DLD1 (cell line): ENCODE data around the gene FAM219A.
"Not testable (repeated sequence)": the region's sequence is repeated elsewhere in the genome, so short reads cannot be mapped to it uniquely, and the experiment has no call there.

Source experiments
- in situ Hi-C: cut with HindIII; loops from 2 replicates; pipeline ENCODE4 v1.10.0; 2017; ENCODE audit warnings: low sequenced_read_pairs

Gene FAM219A

GRCh38 chr9:34486572-34486971, 28.2 kb upstream of the FAM219A start:
- in situ Hi-C loops = no loop called here

DNA sequence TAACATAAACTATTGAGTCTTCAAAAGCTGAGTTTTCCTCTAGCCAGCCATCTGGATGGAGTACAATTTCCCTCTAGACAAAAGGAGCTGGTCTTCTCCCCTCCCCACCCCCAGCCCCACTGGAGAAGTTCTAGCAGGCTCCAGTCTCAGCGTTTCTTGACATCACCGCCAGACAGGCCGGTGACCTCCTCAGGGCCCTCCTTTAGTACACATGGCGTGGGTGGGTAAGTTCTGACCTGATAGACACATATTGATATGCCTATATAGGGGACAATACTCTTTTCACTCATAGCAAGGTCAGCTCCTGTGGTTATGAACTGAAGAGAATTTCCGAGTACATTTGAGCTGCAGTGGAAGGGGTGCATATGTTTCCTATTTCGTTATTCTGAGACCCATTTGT, 27.5 kb upstream of the FAM219A start:
- in situ Hi-C loops = no loop called here

DNA sequence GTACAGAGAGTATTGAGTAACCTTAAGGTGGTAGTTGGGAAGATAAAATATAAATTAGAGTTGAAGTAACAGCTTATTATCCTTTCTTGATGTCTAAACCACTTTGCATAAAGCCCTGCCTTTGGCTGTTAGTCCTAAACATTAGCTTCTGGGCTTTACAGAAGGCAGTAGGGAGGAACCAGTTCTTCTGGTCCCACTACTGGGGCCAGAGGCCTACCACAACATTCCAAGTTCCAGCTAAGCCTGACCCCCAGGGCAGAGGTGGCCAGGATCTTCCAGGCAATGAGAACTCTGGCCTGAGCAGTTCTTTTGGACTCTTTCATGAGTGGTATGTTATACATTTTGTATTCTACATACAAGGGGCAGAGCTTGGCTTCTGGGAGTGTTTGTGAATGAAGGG, 26.3 kb upstream of the FAM219A start:
- in situ Hi-C loops = no loop called here

- in situ Hi-C loops = not testable (repeated sequence)
Measured at GRCh38 chr9:34482746-34483145, 24.4 kb upstream of the FAM219A start.

DNA sequence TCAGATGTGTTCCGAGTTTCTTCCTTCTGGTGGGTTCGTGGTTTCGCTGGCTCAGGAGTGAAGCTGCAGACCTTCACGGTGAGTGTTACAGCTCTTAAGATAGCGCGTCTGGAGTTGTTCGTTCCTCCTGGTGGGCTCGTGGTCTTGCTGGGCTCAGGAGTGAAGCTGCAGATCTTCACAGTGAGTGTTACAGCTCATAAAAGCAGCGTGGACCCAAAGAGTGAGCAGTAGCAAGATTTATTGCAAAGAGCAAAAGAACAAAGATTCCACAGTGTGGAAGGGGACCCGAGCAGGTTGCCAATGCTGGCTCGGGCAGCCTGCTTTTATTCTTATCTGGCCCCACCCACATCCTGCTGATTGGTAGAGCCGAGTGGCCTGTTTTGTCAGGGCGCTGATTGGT, 23.2 kb upstream of the FAM219A start:
- in situ Hi-C loops = not testable (repeated sequence)

GRCh38 chr9:34479431-34479866, 21.1 kb upstream of the FAM219A start:
- in situ Hi-C loops = no loop called here

DNA sequence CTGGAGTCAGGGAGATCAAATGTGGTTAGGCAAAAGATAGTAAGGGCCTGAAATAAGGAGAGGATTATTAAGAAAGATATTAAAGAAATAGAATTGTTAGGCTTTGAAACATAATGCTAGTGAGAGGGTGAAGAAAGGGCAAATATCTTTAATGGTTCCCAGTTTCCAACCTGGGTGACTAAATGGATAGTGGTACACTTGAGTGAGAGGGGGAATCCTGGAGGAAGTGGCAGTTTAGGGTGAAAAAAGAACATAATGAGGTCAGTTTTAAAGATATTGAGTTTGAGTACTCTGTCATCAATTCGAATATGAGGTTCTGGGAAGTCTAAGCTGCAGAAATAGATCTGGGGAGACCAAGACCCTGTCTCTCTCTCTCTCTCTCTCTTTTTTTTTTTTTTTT, 19.2 kb upstream of the FAM219A start:
- in situ Hi-C loops = no loop called here

DNA sequence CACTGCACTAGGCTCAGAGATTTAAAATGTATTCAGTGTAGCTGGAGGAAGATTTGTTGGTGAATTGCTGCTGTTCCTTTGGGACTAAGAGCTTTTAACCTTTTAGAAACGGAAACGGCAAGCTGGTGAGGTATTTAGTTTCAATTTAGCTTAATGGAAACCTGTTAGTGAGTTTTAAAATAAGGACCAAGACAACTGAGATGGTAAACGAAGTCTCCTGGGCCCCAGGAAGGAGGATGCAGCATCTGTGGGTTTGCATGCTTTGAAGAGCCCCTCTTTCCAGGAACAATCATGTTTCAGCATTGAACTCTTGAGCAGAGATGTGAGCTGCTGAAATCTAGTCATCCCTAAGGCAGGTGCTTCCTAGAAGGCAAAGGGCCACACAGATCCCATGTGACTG, 16.7 kb upstream of the FAM219A start:
- in situ Hi-C loops = no loop called here

DNA sequence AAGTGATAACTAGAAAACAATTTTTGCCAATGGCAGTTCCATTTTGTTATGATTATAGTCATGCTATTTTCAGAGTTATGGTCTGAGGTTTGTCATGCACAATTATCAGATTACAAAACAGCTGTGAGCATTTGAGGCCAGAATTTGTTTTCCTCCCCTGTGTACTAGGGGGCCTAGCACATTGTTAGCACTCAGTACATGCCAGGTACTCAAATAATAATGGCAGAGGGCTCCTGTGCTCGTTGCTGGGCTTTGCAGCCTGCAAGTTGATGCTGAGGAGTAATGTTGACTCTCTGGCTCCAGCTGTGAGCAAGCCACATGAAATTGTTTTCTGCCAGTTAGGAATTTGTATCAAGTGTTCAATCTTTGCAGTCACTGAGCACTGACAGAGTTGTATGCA, 7.1 kb upstream of the FAM219A start:
- in situ Hi-C loops = no loop called here

DNA sequence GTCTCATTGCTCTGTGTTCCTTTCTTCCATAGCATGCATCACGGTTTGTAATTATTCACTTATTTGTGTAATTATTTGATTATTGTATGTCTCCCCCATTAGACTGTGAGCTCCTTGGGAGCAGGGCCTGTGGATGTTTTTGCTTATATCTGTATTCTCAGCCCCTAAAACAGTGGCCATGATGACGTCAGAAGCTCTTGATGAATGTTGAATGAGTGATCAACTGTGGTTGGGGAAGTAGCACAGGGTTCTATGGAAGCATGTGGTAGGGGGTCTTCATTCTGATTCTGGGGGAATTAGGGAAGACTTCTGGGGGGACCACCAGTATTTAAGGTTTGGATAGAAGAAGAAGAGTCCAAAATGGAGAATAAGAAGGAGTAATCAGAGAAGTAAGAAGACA, 6.2 kb upstream of the FAM219A start:
- in situ Hi-C loops = no loop called here

- in situ Hi-C loops = no loop called here
Measured at GRCh38 chr9:34463901-34464232, 5.5 kb upstream of the FAM219A start.

DNA sequence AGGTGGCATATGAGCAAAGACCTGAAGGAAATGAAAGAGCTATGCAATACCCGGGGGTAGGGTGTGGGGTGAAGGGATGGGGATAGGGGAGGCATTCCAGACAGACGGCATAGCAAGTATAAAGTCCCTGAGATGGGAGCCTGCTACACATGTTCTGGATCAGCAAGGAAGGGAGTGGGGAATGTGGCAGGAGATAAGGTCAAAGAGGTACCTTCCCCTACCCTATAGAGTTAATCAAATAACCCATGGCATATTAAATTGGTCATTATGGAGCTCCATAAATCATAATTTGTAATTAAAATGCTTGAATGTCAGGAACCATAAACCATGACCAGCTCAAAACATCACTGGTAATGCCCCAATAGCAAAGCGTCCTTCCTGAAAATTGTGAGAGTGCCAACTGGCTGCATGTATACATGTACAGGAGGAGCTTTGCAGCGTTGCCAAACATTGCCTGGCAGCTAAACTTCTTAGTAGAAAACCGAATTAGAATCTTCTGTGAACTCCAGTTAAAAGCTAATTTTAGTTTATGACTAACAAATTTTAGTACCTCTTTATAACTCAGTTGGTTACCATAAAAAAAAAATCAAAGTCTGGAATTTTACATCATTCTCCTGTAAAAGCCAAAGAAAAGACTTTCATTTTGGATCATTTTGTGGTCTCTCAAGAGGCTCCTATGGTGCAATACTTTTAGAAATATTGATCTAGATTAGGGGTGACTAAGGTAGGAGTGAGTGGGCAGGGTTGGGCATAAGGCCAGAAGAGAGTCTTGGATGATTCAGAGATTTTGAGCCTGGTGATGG, 4.9 kb upstream of the FAM219A start:
- in situ Hi-C loops = no loop called here

DNA sequence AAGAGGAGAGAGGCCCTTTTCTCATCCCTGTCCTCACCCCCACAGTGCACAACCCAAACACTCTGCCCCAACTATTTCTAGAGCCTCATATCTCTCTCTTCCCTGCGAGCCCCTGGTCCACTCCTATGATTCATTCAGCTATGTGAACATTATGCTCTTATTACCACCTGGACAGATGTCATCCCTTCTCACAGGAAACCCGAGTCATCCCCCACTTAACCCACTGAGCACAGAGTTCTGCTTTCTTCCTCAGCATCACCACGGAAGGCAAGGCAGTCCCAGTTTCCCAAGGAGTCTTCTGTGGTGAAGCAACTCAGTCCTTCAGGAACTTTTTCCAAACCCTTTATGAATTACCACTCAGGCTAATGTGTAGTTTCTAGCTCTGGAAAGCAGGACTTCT, 1.6 kb upstream of the FAM219A start:
- in situ Hi-C loops = no loop called here

DNA sequence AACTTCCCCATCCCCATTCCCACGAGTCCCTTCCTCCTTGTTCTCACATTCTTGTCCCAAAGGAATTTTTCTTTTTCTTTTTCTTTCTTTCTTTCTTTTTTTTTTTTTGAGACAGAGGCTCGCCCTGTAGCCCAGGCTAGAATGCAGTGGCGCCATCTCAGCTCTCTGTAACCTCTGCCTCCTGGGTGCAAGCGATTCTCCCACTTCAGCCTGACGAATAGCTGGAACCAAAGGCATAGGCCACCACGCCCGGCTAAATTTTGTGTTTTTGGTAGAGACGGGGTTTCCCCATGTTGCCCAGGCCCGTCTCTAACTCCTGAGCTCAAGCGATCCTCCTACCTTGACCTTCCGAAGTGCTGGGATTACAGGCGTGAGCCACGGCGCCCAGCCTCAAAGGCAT, 986 bp upstream of the FAM219A start:
- in situ Hi-C loops = no loop called here

DNA sequence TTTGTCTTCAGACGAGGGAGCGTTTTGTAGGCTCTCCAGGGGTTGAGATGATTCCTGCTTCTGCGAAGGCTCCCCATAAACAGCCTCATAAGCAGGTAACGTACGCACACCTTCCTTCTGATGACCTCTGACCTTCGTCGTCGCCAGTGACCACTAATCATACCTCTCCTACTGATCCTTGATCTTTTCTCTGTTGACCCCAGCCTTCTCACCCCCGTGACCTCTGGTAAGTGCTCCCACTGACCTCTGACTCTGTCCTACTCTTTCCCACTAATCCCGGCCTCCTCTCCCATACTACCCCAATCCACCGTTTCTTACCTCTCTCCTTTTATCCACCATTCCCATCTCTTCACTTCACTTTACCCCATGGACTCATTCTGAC, 580 bp upstream of the FAM219A start:
- in situ Hi-C loops = no loop called here

DNA sequence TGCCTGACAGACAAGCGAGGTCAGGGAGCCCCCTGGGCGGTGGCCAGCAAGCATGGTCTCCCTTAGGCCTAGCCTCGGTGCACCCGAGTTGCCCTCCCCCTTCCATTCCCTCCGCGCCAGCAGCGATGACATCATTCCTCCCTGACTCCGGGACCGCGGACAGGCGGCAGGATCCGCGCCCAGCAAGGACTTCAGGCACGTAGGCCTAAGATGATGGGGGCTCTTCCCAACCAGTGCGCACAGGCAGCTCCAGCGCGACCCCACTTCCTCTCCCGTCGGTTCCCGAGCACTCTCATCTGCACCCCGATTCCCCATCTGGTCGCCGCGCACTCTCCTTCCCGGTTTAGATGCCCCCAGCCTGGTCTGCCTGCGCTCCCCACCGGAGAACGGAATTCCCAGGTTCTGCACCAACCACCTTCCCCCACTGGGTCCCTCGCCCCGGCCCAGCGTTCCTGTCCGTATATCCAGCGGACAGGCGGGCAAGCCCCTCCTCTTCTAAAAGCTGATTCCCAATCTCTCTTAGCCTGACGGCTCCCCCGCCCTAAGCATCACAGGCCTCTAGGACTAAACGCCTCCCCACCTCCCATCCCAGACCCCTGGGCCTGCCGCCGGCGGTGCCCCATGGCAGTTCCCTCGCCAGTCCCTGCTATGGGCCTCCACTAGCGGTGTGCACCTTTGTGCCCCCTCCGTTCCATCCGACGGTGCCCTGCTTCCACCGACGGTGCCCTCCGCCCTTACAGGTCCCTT, 931 bp downstream of the FAM219A start:
- in situ Hi-C loops = no loop called here

DNA sequence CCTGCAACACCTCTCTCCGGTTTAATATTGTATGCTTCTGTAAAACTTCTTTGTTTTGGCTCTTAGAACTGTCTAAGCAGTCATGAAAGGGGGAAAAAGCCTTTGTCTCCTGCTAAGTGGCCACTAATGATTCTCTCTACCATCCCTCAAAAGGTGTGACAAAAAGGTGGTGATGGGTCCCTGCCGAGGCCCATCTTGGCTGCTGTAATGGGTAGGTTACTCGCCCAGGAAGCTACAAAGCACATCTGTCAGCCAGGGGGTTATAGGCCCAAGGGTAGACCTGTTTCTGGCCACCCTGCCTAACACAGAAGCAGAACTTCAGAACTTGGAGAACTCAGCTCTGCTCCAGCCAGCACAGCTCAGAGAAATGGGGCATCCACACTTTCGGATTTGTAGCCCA, 1.6 kb downstream of the FAM219A start:
- in situ Hi-C loops = no loop called here

GRCh38 chr9:34456151-34456550, 2.2 kb downstream of the FAM219A start:
- in situ Hi-C loops = no loop called here

DNA sequence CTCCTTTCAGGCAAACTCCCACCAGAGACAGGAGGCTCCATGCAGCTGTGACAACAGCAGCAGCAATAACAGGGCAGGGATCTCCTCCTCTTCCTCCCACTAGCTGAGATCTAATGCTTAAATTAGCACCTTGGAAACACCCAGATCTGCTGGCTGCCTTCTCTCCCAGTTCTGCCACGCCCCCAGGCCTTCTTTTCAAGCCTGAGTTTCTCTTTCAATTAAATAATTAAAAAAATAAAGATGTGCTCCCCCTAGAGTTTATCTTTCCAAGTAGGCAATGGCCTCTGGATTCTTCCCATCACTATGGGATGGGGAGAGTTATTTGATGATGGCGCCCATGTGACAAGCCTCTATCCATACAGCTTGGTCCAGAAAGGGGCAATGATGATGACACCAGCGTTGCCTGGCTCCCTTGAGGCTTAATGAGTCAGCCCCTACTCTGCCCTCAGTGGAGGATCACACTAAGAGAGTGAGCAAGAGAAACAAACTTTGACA, 3.8 kb downstream of the FAM219A start:
- in situ Hi-C loops = no loop called here

GRCh38 chr9:34452568-34452967, 5.8 kb downstream of the FAM219A start:
- in situ Hi-C loops = no loop called here

DNA sequence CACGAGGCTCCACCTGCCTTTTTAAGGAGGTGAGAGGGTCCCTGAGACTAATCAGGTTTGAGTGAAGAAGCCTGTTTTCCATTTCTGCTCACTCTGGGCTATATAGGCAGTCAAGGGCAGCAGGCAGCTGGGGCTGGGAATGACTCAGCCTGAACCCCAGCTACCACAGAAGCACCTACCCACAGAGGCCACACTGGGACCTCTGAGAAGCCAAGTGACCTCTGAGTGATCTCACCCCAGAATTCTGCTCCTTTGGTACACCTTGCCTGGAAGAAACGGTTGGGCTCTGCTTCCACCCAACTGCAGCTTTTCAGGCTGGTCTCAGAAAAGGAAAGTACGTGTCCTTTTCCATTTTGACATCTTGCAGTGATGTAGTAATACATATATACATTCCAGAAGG, 6.8 kb downstream of the FAM219A start:
- in situ Hi-C loops = no loop called here

DNA sequence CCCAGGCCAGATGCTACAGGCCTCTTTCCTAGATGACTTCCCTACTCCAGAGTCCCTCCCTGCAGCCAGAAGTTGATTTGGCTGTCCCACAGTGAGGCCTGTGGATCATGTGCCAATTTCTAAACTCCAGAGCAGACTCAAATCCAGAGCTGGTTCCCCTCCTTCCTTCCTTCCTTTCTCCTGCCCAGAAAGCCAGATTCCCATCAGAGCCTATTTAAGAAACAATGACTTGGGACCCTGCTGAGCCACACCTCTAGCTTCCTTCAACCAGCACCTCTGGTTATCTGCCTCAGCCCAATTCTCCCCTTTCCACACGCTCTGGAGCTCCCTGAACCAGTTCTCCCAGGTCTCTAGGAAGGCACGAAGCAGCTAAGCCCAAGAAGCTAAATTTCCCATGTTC, 7.2 kb downstream of the FAM219A start:
- in situ Hi-C loops = no loop called here
